ENCODE measurements around the gene CADM3. TPM values are rescaled to one million over a fixed set of nuclear protein-coding genes. Genes with fewer than 3 reads are reported as not detected.

The CADM3 gene
- total RNA-seq, 6 experiments from 2014 or later = 0.06 to 0.24 (median 0.17) TPM; not detected in 2

- peaks cover 12% of the 10 kb centered on the region; the same call in 1 of the 2 replicates for H3K4me1 Mint-ChIP-seq (ENCODE audit: low read depth)
- H3K36me3 Mint-ChIP-seq (ENCODE audit: low read depth) = no peaks in the 10 kb centered on the region
- no peak overlapping the region for H3K4me3 Mint-ChIP-seq
- H3K27me3 Mint-ChIP-seq (ENCODE audit: insufficient read depth) = peaks cover 51% of the 10 kb centered on the region
- no peak for DNase-seq
- no peaks in the 10 kb centered on the region for H3K9me3 Mint-ChIP-seq
- no peak for TF ChIP-seq CTCF (IDR thresholded peaks at IDR 0.05)
- no peak overlapping the region for H3K27ac Mint-ChIP-seq
Observed at GRCh38 chr1:159190441-159190840, 19.0 kb downstream of the CADM3 start.

- no peak overlapping the region for H3K4me3 Mint-ChIP-seq
- peak; percentile 70 for TF ChIP-seq CTCF (IDR thresholded peaks at IDR 0.05)
- H3K27me3 Mint-ChIP-seq (ENCODE audit: insufficient read depth) = peaks cover 31% of the 10 kb centered on the region
- no peak for DNase-seq
- no peaks in the 10 kb centered on the region for H3K36me3 Mint-ChIP-seq (ENCODE audit: low read depth)
- no peak overlapping the region for H3K27ac Mint-ChIP-seq
- H3K9me3 Mint-ChIP-seq = no peaks in the 10 kb centered on the region
- no peaks in the 10 kb centered on the region for H3K4me1 Mint-ChIP-seq (ENCODE audit: low read depth)
Observed at GRCh38 chr1:159196543-159196942, 25.1 kb downstream of the CADM3 start.

- H3K27ac Mint-ChIP-seq = no peak overlapping the region
- peaks cover 36% of the 10 kb centered on the region for H3K27me3 Mint-ChIP-seq (ENCODE audit: insufficient read depth)
- H3K4me3 Mint-ChIP-seq = no peak overlapping the region
- peak; percentile 94 for TF ChIP-seq CTCF (IDR thresholded peaks at IDR 0.05)
- no peaks in the 10 kb centered on the region for H3K4me1 Mint-ChIP-seq (ENCODE audit: low read depth)
- no peaks in the 10 kb centered on the region for H3K36me3 Mint-ChIP-seq (ENCODE audit: low read depth)
- H3K9me3 Mint-ChIP-seq = no peaks in the 10 kb centered on the region
- peak; percentile 77 for DNase-seq
Observed at GRCh38 chr1:159197561-159198557, 26.4 kb downstream of the CADM3 start.

- no peaks in the 10 kb centered on the region for H3K9me3 Mint-ChIP-seq
- H3K4me3 Mint-ChIP-seq = no peak overlapping the region
- TF ChIP-seq CTCF (IDR thresholded peaks at IDR 0.05) = no peak
- DNase-seq = no peak
- peaks cover 51% of the 10 kb centered on the region for H3K27me3 Mint-ChIP-seq (ENCODE audit: insufficient read depth)
- H3K4me1 Mint-ChIP-seq (ENCODE audit: low read depth) = no peaks in the 10 kb centered on the region
- no peaks in the 10 kb centered on the region for H3K36me3 Mint-ChIP-seq (ENCODE audit: low read depth)
- no peak overlapping the region for H3K27ac Mint-ChIP-seq
Observed at GRCh38 chr1:159199901-159200300, 28.5 kb downstream of the CADM3 start.

GRCh38 chr1:159200769-159201168, 29.4 kb downstream of the CADM3 start:
- H3K36me3 Mint-ChIP-seq (ENCODE audit: low read depth) = no peaks in the 10 kb centered on the region
- H3K27me3 Mint-ChIP-seq (ENCODE audit: insufficient read depth) = peaks cover 54% of the 10 kb centered on the region

More at GRCh38 chr1:159200769-159201168, 29.4 kb downstream of the CADM3 start:
- Mint-ChIP-seq H3K4me1 (ENCODE audit: low read depth) (no peaks in the 10 kb centered on the region), H3K27ac (no peak overlapping the region), H3K4me3 (no peak overlapping the region), H3K9me3 (no peaks in the 10 kb centered on the region)
- no peak for DNase-seq
- no peak for TF ChIP-seq CTCF (IDR thresholded peaks at IDR 0.05)
